ENCODE results near the gene PLIN4. TPM values are rescaled to one million over a fixed set of nuclear protein-coding genes. Genes with fewer than 3 reads are reported as not detected.

The PLIN4 gene
- total RNA-seq, 4 donors from 2014 or later: 1.4 to 6.7 (median 2.4) TPM

GRCh38 chr19:4555657-4556561 is 37.6 kb upstream of the PLIN4 start:
- no peaks in the 10 kb centered on the region for H3K9me3 ChIP-seq
- intact Hi-C loops (cut with DNase I): no loop called here
- H3K4me1 ChIP-seq: peaks cover 0 to 23% (median 8%) of the 10 kb centered on the region in 3 donors
- peaks cover 0 to 19% (median 0%) of the 10 kb centered on the region in 4 donors for H3K27me3 ChIP-seq
- H3K36me3 ChIP-seq: no peaks in the 10 kb centered on the region
- TF ChIP-seq POLR2A (IDR thresholded peaks at IDR 0.05): no peak
- no peak for TF ChIP-seq CTCF (IDR thresholded peaks at IDR 0.05)
- DNase-seq: no peak
- H3K4me3 ChIP-seq: no peak overlapping the region
- 62 to 75% methylated on average over 27 to 31 of the region's 43 CpGs for WGBS, 2 donors
- no peak overlapping the region for H3K27ac ChIP-seq

- WGBS, 2 donors: 63 to 80% methylated on average over 3 to 7 of the region's 7 CpGs
- TF ChIP-seq CTCF (IDR thresholded peaks at IDR 0.05): no peak
- no peak for TF ChIP-seq POLR2A (IDR thresholded peaks at IDR 0.05)
Measured at GRCh38 chr19:4554717-4555116, 36.4 kb upstream of the PLIN4 start.

DNA sequence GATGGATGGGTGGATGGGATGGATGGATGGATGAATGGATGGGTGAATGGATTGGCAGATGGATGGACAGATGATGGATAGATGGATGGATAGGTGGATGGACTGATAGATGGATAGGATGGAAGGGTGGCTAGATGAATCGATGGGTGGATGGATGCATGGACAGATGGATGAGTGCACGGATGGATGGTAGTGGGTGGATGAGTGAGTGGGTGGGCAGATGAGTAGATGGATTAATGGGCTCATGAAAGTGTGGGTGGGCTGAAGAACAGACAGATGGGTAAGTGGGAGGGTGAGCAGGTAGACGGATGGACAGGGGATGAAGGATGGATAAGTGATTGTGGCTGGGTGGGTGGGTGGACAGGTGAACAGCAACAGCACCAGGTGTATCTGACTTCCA is 35.5 kb upstream of the PLIN4 start:
- DNase-seq: no peak
- Histone ChIP-seq H3K9me3 (no peaks in the 10 kb centered on the region), H3K4me1 (peaks cover 0 to 23% (median 8%) of the 10 kb centered on the region in 3 donors), H3K36me3 (no peaks in the 10 kb centered on the region), H3K27me3 (peaks cover 0 to 28% (median 0%) of the 10 kb centered on the region in 4 donors), H3K27ac (no peak overlapping the region), H3K4me3 (no peak overlapping the region)
- no peak for TF ChIP-seq POLR2A (IDR thresholded peaks at IDR 0.05)
- TF ChIP-seq CTCF (IDR thresholded peaks at IDR 0.05): no peak
- intact Hi-C loops (cut with DNase I): no loop called here
- 54 to 77% methylated on average over 3 of the region's 3 CpGs for WGBS, 2 donors

More at GRCh38 chr19:4554717-4555116, 36.4 kb upstream of the PLIN4 start:
- H3K4me3 ChIP-seq: no peak overlapping the region
- intact Hi-C loops (cut with DNase I): no loop called here
- H3K36me3 ChIP-seq: no peaks in the 10 kb centered on the region
- H3K27ac ChIP-seq: no peak overlapping the region
- H3K27me3 ChIP-seq: peaks cover 0 to 28% (median 0%) of the 10 kb centered on the region in 4 donors
- H3K4me1 ChIP-seq: peaks cover 0 to 23% (median 8%) of the 10 kb centered on the region in 3 donors
- no peak for DNase-seq
- no peaks in the 10 kb centered on the region for H3K9me3 ChIP-seq

DNA sequence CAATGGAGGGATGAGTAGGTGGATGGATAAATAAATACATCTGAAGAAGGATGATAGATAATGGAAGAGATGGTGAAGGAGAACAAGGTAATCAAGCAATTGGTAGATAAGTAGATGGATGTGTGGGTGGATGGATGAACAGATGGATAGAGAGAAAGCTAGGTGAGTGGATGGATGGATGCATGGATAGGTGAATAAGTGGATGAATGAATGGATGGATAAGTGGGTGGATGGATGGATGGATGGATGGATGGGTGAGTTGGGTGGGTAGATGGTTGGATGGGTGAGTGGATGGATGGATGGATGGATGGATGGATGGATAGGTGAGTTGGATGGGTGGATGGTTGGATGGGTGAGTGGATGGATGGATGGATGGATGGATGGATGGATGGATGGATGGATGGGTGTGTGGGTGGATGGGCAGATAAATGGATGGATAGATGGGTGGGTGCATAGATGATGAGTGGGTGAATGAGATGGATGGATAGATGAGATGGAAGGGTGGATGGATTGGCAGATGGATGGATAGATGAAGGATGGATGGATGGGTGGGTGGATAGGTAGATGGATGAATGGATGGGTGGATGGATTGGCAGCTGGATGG is 34.9 kb upstream of the PLIN4 start:
- Histone ChIP-seq H3K4me1 (peaks cover 0 to 21% (median 5%) of the 10 kb centered on the region in 3 donors), H3K27ac (no peak overlapping the region), H3K27me3 (peaks cover 0 to 29% (median 0%) of the 10 kb centered on the region in 4 donors), H3K36me3 (no peaks in the 10 kb centered on the region), H3K4me3 (no peak overlapping the region), H3K9me3 (no peaks in the 10 kb centered on the region)
- intact Hi-C loops (cut with DNase I): no loop called here
- TF ChIP-seq POLR2A (IDR thresholded peaks at IDR 0.05) (no peak), CTCF (IDR thresholded peaks at IDR 0.05) (no peak)
- no peak for DNase-seq

- no peak overlapping the region for H3K27ac ChIP-seq
- H3K9me3 ChIP-seq: no peaks in the 10 kb centered on the region
- H3K4me1 ChIP-seq: peaks cover 0 to 14% (median 0%) of the 10 kb centered on the region in 3 donors
- H3K4me3 ChIP-seq: no peak overlapping the region
- H3K36me3 ChIP-seq: no peaks in the 10 kb centered on the region
- no peak for DNase-seq
- no peak for TF ChIP-seq CTCF (IDR thresholded peaks at IDR 0.05)
- peaks cover 0 to 27% (median 0%) of the 10 kb centered on the region in 4 donors for H3K27me3 ChIP-seq
- intact Hi-C loops (cut with DNase I): no loop called here
- 80 to 86% methylated on average over 1 to 13 of the region's 18 CpGs for WGBS, 2 donors
Measured at GRCh38 chr19:4552525-4552819, 34.2 kb upstream of the PLIN4 start.
